Glutamatergic neuron (in vitro differentiated cells): ENCODE results near the gene MEI4. TPM values are rescaled to one million over a fixed set of nuclear protein-coding genes. Genes with fewer than 3 reads are reported as not detected.
A peak's percentile ranks its signal among the peaks of the same experiment; 100 is the strongest.

Experiments used
- DNase-seq: peaks from one replicate; pipeline ENCODE4 v3.0.0; 2022
- H3K27ac Mint-ChIP-seq: one replicate; pipeline ENCODE4 v1.8.0; 2020; ENCODE audit warnings: mild to moderate bottlenecking, mixed read lengths, inconsistent platforms; ENCODE audit not compliant: unreplicated experiment
- H3K27me3 Mint-ChIP-seq: one replicate; pipeline ENCODE4 v1.8.0; 2020; ENCODE audit warnings: mild to moderate bottlenecking, moderate library complexity, mixed read lengths, inconsistent platforms; ENCODE audit not compliant: unreplicated experiment
- H3K36me3 Mint-ChIP-seq: one replicate; pipeline ENCODE4 v1.8.0; 2020; ENCODE audit warnings: mild to moderate bottlenecking, mixed read lengths, inconsistent platforms; ENCODE audit not compliant: unreplicated experiment
- H3K4me1 Mint-ChIP-seq: one replicate; pipeline ENCODE4 v1.8.0; 2020; ENCODE audit warnings: mild to moderate bottlenecking, low read depth, mixed read lengths, inconsistent platforms; ENCODE audit not compliant: unreplicated experiment
- H3K4me3 Mint-ChIP-seq: one replicate; pipeline ENCODE4 v1.8.0; 2020; ENCODE audit warnings: mild to moderate bottlenecking, mixed read lengths, inconsistent platforms; ENCODE audit not compliant: unreplicated experiment
- H3K9me3 Mint-ChIP-seq: one replicate; pipeline ENCODE4 v1.8.0; 2020; ENCODE audit warnings: mild to moderate bottlenecking, moderate library complexity, mixed read lengths, inconsistent platforms; ENCODE audit not compliant: unreplicated experiment
- CTCF ChIP-seq: fragments of 200-600 bp; sonication (generic); IDR thresholded peaks from one replicate; pipeline ENCODE4 v1.5.0; 2021; ENCODE audit not compliant: partially characterized antibody, unreplicated experiment
- total RNA-seq: library from RNA; stranded (reverse); fragmentation: NEBNext Ultra II Directional; extraction: Animal tissue kit (Norgen Biotek cat#: 25700); gene quantifications from one replicate; pipeline ENCODE4 v1.2.1, GENCODE V29; 2021; ENCODE audit not compliant: unreplicated experiment

MEI4 gene
- total RNA-seq, 1 donor from 2014 or later, result 0.86 TPM

- Mint-ChIP-seq H3K9me3 (no peaks in the 10 kb centered on the region), H3K4me1 (no peaks in the 10 kb centered on the region), H3K4me3 (no peak overlapping the region), H3K27me3 (no peaks in the 10 kb centered on the region), H3K27ac (no peak overlapping the region), H3K36me3 (no peaks in the 10 kb centered on the region)
- TF ChIP-seq CTCF, result peak; percentile 62
- peak; percentile 27 for DNase-seq
These were observed 32.5 kb upstream of the MEI4 start for GRCh38 chr6:77620278-77620882.

GRCh38 chr6:77624515-77624914 lies 28.3 kb upstream of the MEI4 start:
- no peak for DNase-seq
- Mint-ChIP-seq H3K9me3 (no peaks in the 10 kb centered on the region), H3K4me3 (no peak overlapping the region), H3K27me3 (no peaks in the 10 kb centered on the region), H3K4me1 (no peaks in the 10 kb centered on the region), H3K27ac (no peak overlapping the region), H3K36me3 (no peaks in the 10 kb centered on the region)
- no peak for TF ChIP-seq CTCF

- no peaks in the 10 kb centered on the region for H3K4me1 Mint-ChIP-seq
- no peaks in the 10 kb centered on the region for H3K27me3 Mint-ChIP-seq
- H3K36me3 Mint-ChIP-seq, result no peaks in the 10 kb centered on the region
- no peak overlapping the region for H3K27ac Mint-ChIP-seq
- DNase-seq, result no peak
- no peak overlapping the region for H3K4me3 Mint-ChIP-seq
- H3K9me3 Mint-ChIP-seq, result no peaks in the 10 kb centered on the region
- TF ChIP-seq CTCF, result no peak
These were observed 26.4 kb upstream of the MEI4 start for GRCh38 chr6:77626426-77626825.

- no peak for DNase-seq
- no peaks in the 10 kb centered on the region for H3K36me3 Mint-ChIP-seq
- H3K27ac Mint-ChIP-seq, result no peak overlapping the region
- H3K9me3 Mint-ChIP-seq, result no peaks in the 10 kb centered on the region
- H3K4me3 Mint-ChIP-seq, result no peak overlapping the region
- H3K4me1 Mint-ChIP-seq, result no peaks in the 10 kb centered on the region
- TF ChIP-seq CTCF, result no peak
- H3K27me3 Mint-ChIP-seq, result no peaks in the 10 kb centered on the region
These were observed 22.8 kb upstream of the MEI4 start for GRCh38 chr6:77630014-77630413.

- DNase-seq, result no peak
- Mint-ChIP-seq H3K4me1 (no peaks in the 10 kb centered on the region), H3K4me3 (no peak overlapping the region), H3K9me3 (no peaks in the 10 kb centered on the region), H3K36me3 (no peaks in the 10 kb centered on the region), H3K27me3 (no peaks in the 10 kb centered on the region), H3K27ac (no peak overlapping the region)
- TF ChIP-seq CTCF, result no peak
These were observed 19.4 kb upstream of the MEI4 start for GRCh38 chr6:77633471-77633870.
